GM12873 (cell line): ENCODE measurements around the gene NTNG2.

Experiments
- CTCF ChIP-seq: IDR thresholded peaks from 2 replicates; pipeline ENCODE4 v1.5.1; 2012; ENCODE audit warnings: low read depth, mild to moderate bottlenecking, moderate library complexity, low read length, control low read depth; ENCODE audit not compliant: insufficient read depth; ENCODE audit errors: missing control alignments

Gene NTNG2

DNA sequence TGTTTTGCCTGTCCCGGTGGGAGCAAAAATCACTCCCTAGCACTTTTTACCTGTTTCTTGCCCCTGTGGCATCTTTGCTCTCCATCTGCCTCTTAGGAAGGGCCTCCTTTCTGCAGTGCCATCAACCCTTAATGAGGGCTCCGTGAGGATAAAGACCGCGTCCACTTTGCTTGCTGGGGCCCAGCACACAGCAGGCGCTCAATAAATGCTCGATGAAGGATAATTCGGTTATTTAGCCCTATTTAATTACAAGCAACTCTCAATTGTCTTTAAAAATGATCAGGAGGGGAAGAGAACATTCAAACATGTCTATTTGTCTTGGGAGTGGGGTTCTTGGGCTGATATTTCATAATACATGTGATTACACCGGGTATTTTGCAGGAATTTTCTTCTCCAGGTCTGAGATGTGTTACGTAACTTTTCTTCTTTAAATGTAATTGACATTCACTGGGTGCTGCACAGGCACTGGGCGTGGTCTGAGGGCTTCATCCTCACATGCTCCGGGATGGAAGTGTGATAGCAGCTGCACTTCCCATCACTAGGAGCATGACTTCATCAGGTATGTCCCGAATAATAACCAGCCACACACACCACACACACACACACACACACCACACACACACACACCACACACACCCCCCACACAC, 19.8 kb upstream of the NTNG2 start:
- TF ChIP-seq CTCF = no peak

GRCh38 chr9:132142924-132143323, 18.9 kb upstream of the NTNG2 start:
- TF ChIP-seq CTCF = no peak

- no peak for TF ChIP-seq CTCF
These were observed 18.5 kb upstream of the NTNG2 start for GRCh38 chr9:132143359-132143758.

DNA sequence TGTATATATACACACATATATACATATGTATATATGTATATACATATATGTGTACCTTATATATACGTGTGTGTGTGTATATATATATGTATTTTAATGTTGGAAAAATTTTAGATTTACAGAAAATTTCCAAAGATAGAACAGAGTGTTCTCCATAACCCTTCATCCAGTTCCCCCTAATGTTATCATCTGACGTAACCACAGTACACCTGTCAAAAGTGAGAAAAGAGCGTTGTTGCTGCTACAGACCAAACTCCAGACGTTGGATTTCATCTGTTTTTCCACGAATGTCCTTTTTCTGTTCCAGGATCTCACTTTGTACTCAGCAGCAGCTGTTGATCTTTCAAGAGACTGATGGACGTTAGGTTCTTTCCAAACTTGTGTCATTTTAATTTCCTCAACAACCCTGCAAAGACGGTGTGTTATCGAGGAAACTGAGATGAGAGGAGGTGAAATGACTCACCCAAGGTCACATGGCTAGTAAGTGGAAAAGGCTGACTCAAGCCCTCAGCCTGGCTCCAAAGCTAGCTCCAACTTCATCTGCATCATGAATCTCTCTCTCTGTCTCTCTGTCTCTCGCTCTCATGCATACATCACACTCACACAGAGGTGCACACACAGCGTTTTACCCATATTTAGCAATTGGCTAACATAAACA, 17.0 kb upstream of the NTNG2 start:
- TF ChIP-seq CTCF = no peak

DNA sequence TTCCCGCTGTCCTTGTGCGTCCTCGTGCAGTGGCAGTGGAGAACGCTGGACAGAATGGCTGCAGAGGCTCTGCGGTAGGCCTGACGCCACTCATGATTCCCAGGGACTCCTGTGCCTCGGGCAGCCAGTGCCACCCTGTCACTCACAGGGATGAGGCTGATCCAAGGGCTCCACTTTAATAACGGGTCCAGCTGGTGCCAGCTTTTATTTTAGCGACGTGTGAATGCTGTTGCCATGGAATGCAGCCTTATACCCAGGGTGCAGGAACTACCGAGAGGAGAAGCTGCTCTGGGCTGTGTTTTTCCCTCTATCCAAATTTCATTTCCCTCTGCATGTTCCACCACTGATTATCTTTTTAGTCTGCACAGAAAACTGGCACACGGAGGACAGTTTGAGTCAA, 15.8 kb upstream of the NTNG2 start:
- no peak for TF ChIP-seq CTCF

- TF ChIP-seq CTCF = no peak
These were observed 15.3 kb upstream of the NTNG2 start for GRCh38 chr9:132146575-132146974.

GRCh38 chr9:132147331-132147730, 14.5 kb upstream of the NTNG2 start:
- TF ChIP-seq CTCF = no peak
